ENCODE results near the gene ANTXR2. TPM values are rescaled to one million over a fixed set of nuclear protein-coding genes. Genes with fewer than 3 reads are reported as not detected.

ANTXR2 gene
- total RNA-seq, 4 donors from 2014 or later: 319 to 518 (median 329) TPM

GRCh38 chr4:79934660-79935059 lies 138.4 kb downstream of the ANTXR2 start:
- Histone ChIP-seq H3K27ac (replicated peaks in 1 of 4) (no peak overlapping the region), H3K36me3 (peaks cover 0 to 9% (median 0%) of the 10 kb centered on the region in 4 donors), H3K4me1 (peaks cover 0 to 43% (median 26%) of the 10 kb centered on the region in 4 donors), H3K27me3 (no peaks in the 10 kb centered on the region), H3K9me3 (no peaks in the 10 kb centered on the region), H3K4me3 (no peak overlapping the region)
- no peak for DNase-seq (ENCODE audit: extremely low spot score)
- intact Hi-C loops (cut with DNase I): no loop called here
- TF ChIP-seq EP300 (IDR thresholded peaks at IDR 0.05): no peak
- no peak for TF ChIP-seq CTCF (IDR thresholded peaks at IDR 0.05)
- no peak for TF ChIP-seq POLR2A (IDR thresholded peaks at IDR 0.05; ENCODE audit: low read depth)
- TF ChIP-seq POLR2AphosphoS5 (IDR thresholded peaks at IDR 0.05): no peak
- WGBS: 86% methylated on average over 2 of the region's 2 CpGs

GRCh38 chr4:79927931-79928330 lies 145.1 kb downstream of the ANTXR2 start:
- H3K27ac ChIP-seq (replicated peaks in 1 of 4): no peak overlapping the region
- H3K4me3 ChIP-seq: no peak overlapping the region
- intact Hi-C loops (cut with DNase I): no loop called here
- no peaks in the 10 kb centered on the region for H3K27me3 ChIP-seq
- TF ChIP-seq EP300 (IDR thresholded peaks at IDR 0.05): no peak
- no peak for TF ChIP-seq POLR2A (IDR thresholded peaks at IDR 0.05; ENCODE audit: low read depth)
- no peak for TF ChIP-seq CTCF (IDR thresholded peaks at IDR 0.05)
- TF ChIP-seq POLR2AphosphoS5 (IDR thresholded peaks at IDR 0.05): no peak
- H3K4me1 ChIP-seq: peaks cover 0 to 18% (median 6%) of the 10 kb centered on the region in 4 donors
- peaks cover 0 to 4% (median 0%) of the 10 kb centered on the region in 4 donors for H3K36me3 ChIP-seq
- H3K9me3 ChIP-seq: no peaks in the 10 kb centered on the region
- 72% methylated on average over 1 of the region's 1 CpG for WGBS
- DNase-seq (ENCODE audit: extremely low spot score): no peak

GRCh38 chr4:79923281-79923680 lies 149.7 kb downstream of the ANTXR2 start:
- Histone ChIP-seq H3K36me3 (no peaks in the 10 kb centered on the region), H3K4me1 (peaks cover 0 to 9% (median 4%) of the 10 kb centered on the region in 4 donors), H3K27ac (replicated peaks in 1 of 4) (no peak overlapping the region), H3K9me3 (no peaks in the 10 kb centered on the region), H3K27me3 (no peaks in the 10 kb centered on the region), H3K4me3 (no peak overlapping the region)
- intact Hi-C loops (cut with DNase I): no loop called here
- DNase-seq (ENCODE audit: extremely low spot score): no peak
- TF ChIP-seq POLR2A (IDR thresholded peaks at IDR 0.05; ENCODE audit: low read depth) (no peak), EP300 (IDR thresholded peaks at IDR 0.05) (no peak), POLR2AphosphoS5 (IDR thresholded peaks at IDR 0.05) (no peak), CTCF (IDR thresholded peaks at IDR 0.05) (no peak)
- WGBS: 71% methylated on average over 2 of the region's 2 CpGs

DNA sequence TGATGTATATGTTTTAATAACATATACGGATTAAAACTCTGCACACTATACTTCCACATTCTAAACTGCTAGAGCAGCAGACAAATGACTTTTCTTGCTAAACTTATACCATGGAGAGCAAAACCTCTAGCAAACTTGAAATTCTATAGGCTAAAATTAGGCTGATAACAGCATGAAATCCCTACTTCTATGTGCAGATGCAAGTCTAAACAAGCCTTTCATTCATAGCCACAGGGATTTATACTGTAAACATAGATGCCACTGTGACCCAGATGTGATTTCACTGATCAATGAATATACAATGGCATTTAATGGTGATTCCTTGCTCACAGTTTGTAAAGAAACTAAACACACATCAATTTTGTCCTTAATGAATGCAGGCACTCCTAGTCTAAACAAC lies 151.0 kb downstream of the ANTXR2 start:
- H3K36me3 ChIP-seq: no peaks in the 10 kb centered on the region
- intact Hi-C loops (cut with DNase I): no loop called here
- 91% methylated on average over 1 of the region's 1 CpG for WGBS
- TF ChIP-seq POLR2AphosphoS5 (IDR thresholded peaks at IDR 0.05) (no peak), CTCF (IDR thresholded peaks at IDR 0.05) (no peak)
- no peaks in the 10 kb centered on the region for H3K9me3 ChIP-seq
- no peak overlapping the region for H3K4me3 ChIP-seq
- DNase-seq (ENCODE audit: extremely low spot score): no peak
- H3K27me3 ChIP-seq: no peaks in the 10 kb centered on the region
- H3K4me1 ChIP-seq: peaks cover 0 to 14% (median 6%) of the 10 kb centered on the region in 4 donors
- no peak overlapping the region for H3K27ac ChIP-seq (replicated peaks in 1 of 4)

DNA sequence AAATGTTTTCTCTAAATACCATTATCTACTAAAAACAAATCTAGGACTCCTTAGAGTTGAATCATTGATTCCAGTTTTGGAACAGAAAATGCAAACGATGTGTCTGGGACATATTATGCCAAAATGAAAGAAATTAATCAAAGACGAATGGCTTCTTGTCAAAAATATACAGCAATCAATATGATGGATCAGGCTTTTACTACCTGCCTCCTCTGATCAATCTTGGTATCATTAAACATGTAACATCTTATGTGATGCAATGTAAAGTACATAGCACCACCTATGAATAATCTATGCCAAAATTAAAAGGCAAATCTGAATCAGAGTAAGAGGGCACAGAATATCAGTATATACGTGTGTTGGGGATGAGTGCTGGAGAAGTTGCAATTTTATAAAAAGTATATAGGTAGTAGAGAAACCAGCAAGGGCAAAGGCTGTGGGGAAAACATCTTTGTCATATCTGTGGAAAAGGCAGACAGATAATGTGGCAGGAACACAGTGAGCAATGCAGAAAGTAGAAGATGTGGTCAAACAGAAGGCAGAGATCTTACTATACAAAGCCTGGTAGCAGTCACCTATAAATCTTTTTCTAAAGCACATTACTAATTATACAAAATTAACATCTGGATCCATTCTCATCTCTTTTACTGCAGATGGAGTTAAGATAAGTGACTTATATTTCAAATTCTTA lies 152.7 kb downstream of the ANTXR2 start:
- no peaks in the 10 kb centered on the region for H3K36me3 ChIP-seq
- H3K27me3 ChIP-seq: no peaks in the 10 kb centered on the region
- 52% methylated on average over 3 of the region's 3 CpGs for WGBS
- intact Hi-C loops (cut with DNase I): no loop called here
- H3K4me1 ChIP-seq: peaks cover 0 to 25% (median 14%) of the 10 kb centered on the region in 4 donors
- TF ChIP-seq POLR2A (IDR thresholded peaks at IDR 0.05; ENCODE audit: low read depth) (no peak), POLR2AphosphoS5 (IDR thresholded peaks at IDR 0.05) (no peak), CTCF (IDR thresholded peaks at IDR 0.05) (no peak), EP300 (IDR thresholded peaks at IDR 0.05) (no peak)
- H3K9me3 ChIP-seq: no peaks in the 10 kb centered on the region
- H3K27ac ChIP-seq (replicated peaks in 1 of 4): no peak overlapping the region
- no peak for DNase-seq (ENCODE audit: extremely low spot score)
- H3K4me3 ChIP-seq: no peak overlapping the region

Measured in esophagus muscularis mucosa (tissue), 4 donors.